ENCODE data around the gene ARRDC1.

GRCh38 chr9:137606734-137607138 is 1.2 kb downstream of the ARRDC1 start:
- TF ChIP-seq, protein P1, sequence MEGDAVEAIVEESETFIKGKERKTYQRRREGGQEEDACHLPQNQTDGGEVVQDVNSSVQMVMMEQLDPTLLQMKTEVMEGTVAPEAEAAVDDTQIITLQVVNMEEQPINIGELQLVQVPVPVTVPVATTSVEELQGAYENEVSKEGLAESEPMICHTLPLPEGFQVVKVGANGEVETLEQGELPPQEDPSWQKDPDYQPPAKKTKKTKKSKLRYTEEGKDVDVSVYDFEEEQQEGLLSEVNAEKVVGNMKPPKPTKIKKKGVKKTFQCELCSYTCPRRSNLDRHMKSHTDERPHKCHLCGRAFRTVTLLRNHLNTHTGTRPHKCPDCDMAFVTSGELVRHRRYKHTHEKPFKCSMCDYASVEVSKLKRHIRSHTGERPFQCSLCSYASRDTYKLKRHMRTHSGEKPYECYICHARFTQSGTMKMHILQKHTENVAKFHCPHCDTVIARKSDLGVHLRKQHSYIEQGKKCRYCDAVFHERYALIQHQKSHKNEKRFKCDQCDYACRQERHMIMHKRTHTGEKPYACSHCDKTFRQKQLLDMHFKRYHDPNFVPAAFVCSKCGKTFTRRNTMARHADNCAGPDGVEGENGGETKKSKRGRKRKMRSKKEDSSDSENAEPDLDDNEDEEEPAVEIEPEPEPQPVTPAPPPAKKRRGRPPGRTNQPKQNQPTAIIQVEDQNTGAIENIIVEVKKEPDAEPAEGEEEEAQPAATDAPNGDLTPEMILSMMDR (IDR thresholded peaks at IDR 0.05) = no peak
- TF ChIP-seq ZFX (IDR thresholded peaks at IDR 0.05; ENCODE audit: borderline replicate concordance) = no peak
